Prostate gland (tissue), 2 donors: ENCODE measurements around the gene NCCRP1.

Experiments used
- CTCF ChIP-seq, 4 experiments: fragments of 200-600 bp in 2 of 4; fragments of 450-650 bp in 2 of 4; sonication (generic) in 2 of 4; IDR thresholded peaks; 1 replicate in 3 of 4; 2 replicates in 1 of 4; pipeline ENCODE4 v1.5.1; 2016 to 2019; ENCODE audit warnings: antibody characterized with exemption in 4 of 4, mild to moderate bottlenecking in 2 of 4, moderate library complexity in 2 of 4
- POLR2A ChIP-seq: fragments of 450-650 bp; IDR thresholded peaks from one replicate; pipeline ENCODE4 v1.6.1; 2016; ENCODE audit warnings: antibody characterized with exemption, mild to moderate bottlenecking
- POLR2AphosphoS5 ChIP-seq: sonication (generic); formaldehyde crosslinking; IDR thresholded peaks from one replicate; pipeline ENCODE4 v1.6.1; 2017; ENCODE audit warnings: antibody characterized with exemption

GRCh38 chr19:39174558-39175544 lies 21.9 kb upstream of the NCCRP1 start:
- TF ChIP-seq POLR2A (no peak), CTCF (IDR thresholded peaks at IDR 0.05) (no peak), POLR2AphosphoS5 (no peak)
